Body of pancreas (tissue), 4 donors: ENCODE measurements around the gene PABPN1.

Experiments
- CTCF ChIP-seq, 7 experiments: fragments of 450-650 bp in 4 of 7; fragments of 200-600 bp in 3 of 7; sonication (generic) in 3 of 7; IDR thresholded peaks; one replicate each; pipeline ENCODE4 v1.5.1; 2016 to 2019; ENCODE audit warnings: antibody characterized with exemption in 7 of 7
- POLR2A ChIP-seq, 3 donors: fragments of 450-650 bp; IDR thresholded peaks; one replicate each; pipeline ENCODE4 v1.6.1; 2016; ENCODE audit warnings: antibody characterized with exemption in 3 of 3, mild to moderate bottlenecking in 2 of 3

- TF ChIP-seq CTCF (IDR thresholded peaks at IDR 0.05), result peak in 1 of 7 experiments; percentile 9
- peak in 2 of 3 donors; percentile 35 to 51 for TF ChIP-seq POLR2A (IDR thresholded peaks at IDR 0.05)
These were observed 603 bp downstream of the PABPN1 start for GRCh38 chr14:23321572-23322547.
